HG03378 (cell line): Measurements from ENCODE around the gene IGHMBP2.

Source experiments
- ATAC-seq: cut with Tn5 transposase; IDR thresholded peaks from one replicate; pipeline ENCODE4 v1.9.1; 2021; ENCODE audit warnings: mild to moderate bottlenecking, moderate library complexity; ENCODE audit not compliant: unreplicated experiment

The IGHMBP2 gene

GRCh38 chr11:68925611-68926010 lies 21.9 kb downstream of the IGHMBP2 start:
- no peak for ATAC-seq

DNA sequence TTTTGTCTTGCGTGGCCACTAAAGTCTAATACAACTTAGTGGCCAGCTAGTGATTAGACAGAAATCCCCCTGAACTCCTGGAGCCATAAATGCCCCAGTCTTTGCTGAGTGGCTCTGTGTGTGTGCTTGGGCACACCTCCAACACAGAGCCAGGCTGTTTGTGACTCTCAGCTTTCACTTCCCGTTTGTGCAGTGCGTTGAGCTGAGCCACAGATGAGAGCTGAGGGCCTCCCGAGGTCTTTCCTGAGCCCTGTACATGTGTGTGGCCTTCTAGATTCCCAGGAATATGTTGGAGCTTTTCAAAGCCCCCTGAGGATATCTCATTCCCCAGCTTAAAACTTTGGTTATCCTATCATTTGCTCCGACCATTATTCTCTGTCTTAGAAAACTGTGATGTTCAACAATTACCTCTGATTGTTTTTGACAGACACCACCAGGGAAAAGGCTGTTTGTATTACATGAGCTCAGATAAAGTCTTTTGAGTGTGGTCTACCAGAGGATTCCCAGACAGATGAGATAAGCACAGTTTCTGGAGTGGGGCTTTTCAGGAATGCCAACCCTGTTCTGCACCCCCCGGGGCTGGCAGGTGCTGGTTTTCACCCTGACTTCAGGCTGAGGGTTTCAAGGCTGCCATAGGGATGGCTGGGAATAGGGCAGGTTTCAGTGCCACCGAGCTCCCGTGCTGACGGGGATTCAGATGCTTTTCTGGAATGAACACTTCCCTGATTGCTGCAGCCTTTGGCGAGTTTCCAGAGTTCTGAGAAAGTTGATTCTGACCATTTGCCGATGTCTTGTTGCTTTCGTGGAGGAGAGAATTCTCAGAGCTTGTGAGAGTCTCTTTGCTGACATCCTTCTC lies 23.8 kb downstream of the IGHMBP2 start:
- ATAC-seq, result no peak

DNA sequence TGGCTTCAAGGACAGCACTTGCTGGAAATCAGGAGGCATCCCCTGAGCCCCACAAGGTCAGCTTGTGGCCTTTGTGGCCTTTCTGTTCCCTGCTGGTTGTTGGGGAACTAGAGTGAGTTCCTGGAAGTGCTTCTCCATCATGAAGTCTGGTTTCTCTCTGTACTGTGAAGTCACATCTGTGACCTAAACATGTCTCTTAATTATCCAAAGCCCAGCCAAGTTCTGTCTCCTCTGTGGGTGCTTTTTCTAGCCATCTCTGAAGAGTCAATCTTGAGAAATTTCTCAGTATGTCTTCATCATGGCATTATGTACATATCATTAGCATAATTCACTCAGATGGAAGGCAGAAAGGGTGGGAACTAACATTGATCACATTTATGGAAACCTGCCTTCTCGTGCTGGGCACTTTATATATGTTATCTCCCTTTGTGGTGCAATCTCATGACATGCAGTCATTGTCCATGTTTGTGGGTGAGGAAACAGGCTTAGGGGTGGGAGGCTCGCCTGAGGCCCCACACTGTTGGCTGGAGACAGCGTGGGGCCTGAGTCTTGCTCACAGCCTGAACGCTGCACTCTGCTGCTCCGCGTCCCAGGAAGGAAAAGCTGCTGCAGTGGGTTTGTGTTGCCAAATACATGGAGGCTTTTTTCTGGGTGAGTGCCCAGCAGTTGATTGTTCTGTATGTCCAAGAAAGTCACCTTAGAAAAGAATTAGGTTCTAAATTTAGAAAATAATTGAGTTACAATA lies 24.6 kb downstream of the IGHMBP2 start:
- ATAC-seq, result no peak

- ATAC-seq, result no peak
Observed at GRCh38 chr11:68929135-68929534, 25.4 kb downstream of the IGHMBP2 start.

- ATAC-seq, result no peak
Observed at GRCh38 chr11:68929706-68930570, 26.2 kb downstream of the IGHMBP2 start.

DNA sequence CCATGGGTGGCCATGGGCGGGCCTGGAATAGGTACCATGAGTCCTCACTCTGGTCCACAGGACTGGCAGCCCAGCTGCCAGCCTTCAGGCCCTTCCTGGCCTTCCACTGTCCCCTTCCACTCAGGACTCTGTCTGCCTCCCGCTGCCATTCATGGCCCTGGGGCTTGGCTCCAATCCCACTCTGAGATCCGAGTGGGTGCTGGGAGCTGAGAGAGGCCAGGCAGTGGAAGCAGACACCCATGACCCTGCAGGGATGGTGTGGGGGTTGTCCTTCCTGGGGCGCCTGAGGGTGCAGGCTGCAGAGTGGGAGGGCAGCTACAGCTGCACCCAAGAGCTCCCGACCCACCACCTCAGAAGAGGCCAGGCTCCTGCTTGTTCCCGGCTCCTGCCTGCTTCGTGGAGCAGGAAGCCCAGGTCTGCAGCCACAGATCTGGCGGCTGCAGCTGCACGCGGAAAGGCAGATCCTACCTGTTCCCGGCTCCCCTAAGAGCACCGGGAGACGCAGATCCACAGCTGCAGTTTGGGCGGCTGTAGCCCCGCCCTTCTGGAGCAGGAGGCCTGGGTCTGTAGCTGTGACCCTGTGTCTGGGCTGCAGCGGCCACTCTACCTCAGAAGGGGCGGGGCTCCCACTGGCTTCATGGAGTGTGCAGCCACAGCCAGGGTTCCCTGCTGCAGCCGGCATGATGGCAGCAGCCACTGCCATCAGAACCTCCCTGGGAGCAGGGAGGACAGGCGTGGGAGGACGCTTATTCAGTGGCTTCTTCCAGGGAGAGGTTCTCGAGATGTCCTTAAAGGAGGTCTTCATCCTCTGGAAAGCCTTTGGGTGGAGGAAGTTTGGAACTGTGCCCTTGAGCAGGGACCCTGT lies 27.5 kb downstream of the IGHMBP2 start:
- no peak for ATAC-seq

- no peak for ATAC-seq
Observed at GRCh38 chr11:68931911-68932310, 28.2 kb downstream of the IGHMBP2 start.

- no peak for ATAC-seq
Observed at GRCh38 chr11:68932358-68932757, 28.7 kb downstream of the IGHMBP2 start.

DNA sequence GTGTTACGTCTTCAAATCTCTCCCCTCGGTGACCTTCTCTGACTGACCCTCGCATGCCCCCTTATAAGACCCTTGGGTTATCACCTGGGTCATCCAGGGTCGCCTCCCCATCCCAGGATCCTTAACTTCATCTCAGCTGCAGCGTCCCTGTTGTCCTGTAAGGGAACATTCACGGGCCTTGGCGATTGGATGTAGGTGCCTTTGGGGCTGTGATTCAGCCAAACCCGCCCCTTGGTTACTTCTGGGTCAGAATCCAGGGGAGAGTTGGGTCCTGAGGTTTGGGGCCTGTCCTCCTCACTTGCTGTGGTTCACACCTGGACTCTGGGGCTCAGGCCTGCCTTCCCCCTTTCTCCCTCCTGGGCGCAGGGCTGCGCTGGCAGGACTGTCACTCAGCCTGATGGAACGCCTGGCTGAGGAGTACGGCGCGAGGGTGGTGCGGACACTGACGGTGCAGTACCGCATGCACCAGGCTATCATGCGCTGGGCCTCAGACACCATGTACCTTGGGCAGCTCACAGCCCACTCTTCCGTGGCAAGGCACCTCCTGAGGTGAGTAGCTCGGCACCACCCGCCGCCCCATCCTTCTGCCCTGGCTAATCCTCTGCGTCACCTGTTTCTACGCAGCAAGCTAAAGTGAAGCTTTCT lies 29.4 kb downstream of the IGHMBP2 start:
- ATAC-seq, result no peak

DNA sequence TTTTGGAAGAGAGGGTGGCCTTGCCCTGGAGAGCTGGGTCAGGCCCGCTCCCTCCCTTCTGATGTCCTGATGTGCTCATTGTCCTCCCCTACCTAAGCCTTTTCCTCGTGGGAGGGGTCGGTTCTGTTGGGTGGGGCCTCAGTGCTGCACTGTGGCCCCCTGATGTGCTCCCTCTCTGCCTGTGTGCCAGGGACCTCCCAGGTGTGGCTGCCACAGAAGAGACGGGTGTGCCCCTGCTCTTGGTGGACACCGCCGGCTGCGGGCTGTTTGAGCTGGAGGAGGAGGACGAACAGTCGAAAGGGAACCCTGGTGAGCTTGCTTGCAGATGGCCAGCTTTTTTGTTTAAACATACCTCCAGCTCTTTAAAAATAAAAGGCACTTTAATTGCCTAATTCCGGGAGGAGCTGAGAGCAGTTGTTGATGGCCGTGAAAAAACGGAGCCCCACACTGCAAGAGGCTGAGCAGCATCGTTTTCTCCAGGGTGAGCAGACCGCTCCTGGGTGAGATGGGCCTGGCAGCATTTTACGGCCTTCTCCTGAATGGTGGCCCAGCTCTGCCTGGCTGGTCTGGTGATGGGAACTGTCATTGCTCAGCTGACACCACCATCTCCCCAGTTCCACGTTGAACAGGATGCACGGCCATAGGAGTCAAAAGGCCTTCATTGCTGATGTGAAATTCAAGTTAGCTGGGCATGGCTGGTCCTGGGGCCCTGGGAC lies 30.1 kb downstream of the IGHMBP2 start:
- no peak for ATAC-seq

DNA sequence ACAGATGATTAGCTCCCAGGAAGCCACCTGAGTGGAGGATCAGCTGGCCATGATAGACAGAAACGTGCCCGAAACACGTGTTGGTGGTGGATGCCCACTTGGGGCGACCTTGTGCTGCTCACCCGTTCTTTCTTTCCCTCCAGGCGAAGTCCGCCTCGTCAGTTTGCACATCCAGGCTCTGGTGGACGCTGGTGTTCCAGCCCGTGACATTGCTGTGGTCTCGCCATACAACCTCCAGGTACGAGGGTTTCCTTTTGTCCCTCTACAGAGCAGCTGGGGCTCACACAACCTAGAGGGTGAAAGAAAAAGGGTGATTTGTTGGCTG lies 30.6 kb downstream of the IGHMBP2 start:
- no peak for ATAC-seq

- no peak for ATAC-seq
Observed at GRCh38 chr11:68934666-68935065, 31.0 kb downstream of the IGHMBP2 start.

GRCh38 chr11:68935066-68935465 lies 31.4 kb downstream of the IGHMBP2 start:
- no peak for ATAC-seq

DNA sequence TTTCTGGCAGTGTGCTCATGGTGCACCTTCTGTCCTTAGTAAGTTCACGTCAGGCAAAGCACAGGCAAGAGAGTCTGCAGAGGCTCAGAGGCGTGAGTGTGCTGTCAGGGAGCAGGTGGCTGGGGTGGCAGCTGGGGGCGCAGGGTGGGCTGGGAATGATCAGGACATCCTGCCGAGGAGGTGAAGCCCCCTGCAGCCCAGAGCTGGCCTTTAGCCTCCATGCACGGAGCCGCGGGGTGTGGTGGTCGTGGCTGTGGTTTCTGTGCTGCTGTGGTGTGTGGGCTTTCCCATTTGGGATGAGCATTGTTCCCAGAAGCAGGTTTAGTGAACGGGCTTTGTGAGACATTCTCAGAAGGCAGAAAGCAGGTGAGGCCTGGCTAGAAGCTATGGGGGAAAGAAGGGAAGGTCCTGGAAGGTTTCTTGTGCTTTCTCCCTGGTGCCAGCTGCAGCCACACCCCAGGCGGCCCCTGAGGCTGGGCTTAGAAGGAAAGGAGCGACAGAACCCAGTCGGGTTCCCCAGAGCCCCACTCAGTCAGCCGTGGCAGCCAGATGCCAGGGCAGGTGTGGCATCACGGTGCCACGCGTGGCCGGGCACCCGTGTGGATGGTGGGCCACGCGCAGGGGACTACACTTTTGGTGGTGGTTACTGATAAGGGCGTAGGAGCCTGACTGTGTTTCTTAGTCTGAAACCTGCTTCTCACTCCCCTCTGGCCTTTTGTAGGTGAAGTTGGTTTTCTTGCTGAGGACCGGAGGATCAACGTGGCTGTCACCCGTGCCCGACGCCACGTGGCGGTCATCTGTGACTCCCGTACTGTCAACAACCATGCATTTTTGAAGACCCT lies 32.0 kb downstream of the IGHMBP2 start:
- ATAC-seq, result no peak

DNA sequence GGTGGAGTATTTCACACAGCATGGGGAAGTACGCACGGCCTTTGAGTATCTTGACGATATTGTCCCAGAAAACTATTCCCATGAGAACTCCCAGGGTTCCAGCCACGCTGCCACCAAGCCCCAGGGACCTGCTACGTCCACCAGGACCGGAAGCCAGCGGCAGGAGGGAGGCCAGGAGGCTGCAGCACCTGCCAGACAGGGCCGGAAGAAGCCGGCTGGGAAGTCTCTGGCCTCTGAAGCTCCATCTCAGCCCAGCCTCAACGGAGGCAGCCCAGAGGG lies 32.6 kb downstream of the IGHMBP2 start:
- no peak for ATAC-seq

DNA sequence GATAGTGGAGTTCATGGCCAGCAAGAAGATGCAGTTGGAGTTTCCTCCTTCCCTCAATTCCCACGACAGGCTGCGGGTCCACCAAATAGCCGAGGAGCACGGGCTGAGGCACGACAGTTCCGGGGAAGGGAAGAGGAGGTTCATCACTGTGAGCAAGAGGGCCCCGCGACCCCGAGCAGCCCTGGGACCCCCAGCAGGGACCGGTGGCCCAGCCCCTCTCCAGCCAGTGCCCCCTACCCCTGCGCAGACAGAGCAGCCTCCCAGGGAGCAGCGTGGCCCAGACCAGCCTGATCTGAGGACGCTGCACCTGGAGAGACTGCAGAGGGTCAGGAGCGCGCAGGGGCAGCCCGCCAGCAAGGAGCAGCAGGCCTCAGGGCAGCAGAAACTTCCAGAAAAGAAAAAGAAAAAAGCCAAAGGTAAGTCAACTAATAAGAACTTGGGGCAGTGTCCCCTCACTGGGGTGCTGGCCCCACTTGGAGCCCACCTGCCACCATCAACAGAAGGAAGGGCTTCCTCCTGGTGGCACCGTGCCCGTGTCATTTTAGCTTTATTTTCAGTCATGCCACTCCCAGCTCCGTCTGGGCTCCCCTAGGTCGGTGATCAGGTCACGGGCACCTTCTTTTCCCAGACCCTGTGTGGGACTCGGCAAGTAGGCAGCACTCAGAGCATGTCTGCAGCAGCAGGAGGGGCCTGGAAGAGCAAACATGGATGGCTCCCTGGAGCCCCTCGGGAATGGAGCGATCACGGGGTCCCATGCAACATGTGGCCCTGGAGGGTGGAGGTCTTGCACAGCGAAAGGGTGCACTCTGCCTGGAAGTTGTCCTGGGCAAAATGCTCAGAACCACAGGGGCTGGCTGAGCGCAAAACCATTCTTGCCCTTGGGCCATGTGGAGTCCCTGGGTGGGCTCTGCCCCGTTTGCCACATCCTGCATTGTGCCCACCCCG lies 33.3 kb downstream of the IGHMBP2 start:
- no peak for ATAC-seq

- ATAC-seq, result no peak
Observed at GRCh38 chr11:68938088-68938487, 34.4 kb downstream of the IGHMBP2 start.
